ENCODE results near the gene CFAP298.

- TF ChIP-seq CTCF (IDR thresholded peaks at IDR 0.05) (no peak), EZH2 (IDR thresholded peaks at IDR 0.05; ENCODE audit: borderline replicate concordance, insufficient read depth, low read depth, low read length, poor library complexity, severe bottlenecking) (no peak)
Observed at GRCh38 chr21:32572574-32573420, 39.4 kb downstream of the CFAP298 start.

Data from B cell (primary cell).